BLaER1 (cell line): ENCODE data around the gene FIGLA.
"Not testable (repeated sequence)": the region's sequence is repeated elsewhere in the genome, so short reads cannot be mapped to it uniquely, and the experiment has no call there.

Source experiments
- H3K27ac ChIP-seq: shearing (Covaris generic); formaldehyde crosslinking; 2 replicates; pipeline ENCODE4 v1.8.1; 2022
- H3K27me3 ChIP-seq: shearing (Covaris generic); formaldehyde crosslinking; 2 replicates; pipeline ENCODE4 v1.8.1; 2022
- H3K36me3 ChIP-seq: shearing (Covaris generic); formaldehyde crosslinking; 2 replicates; pipeline ENCODE4 v1.8.1; 2022
- H3K4me1 ChIP-seq: shearing (Covaris generic); formaldehyde crosslinking; 2 replicates; pipeline ENCODE4 v1.8.1; 2022
- H3K4me2 ChIP-seq: shearing (Covaris generic); formaldehyde crosslinking; 2 replicates; pipeline ENCODE4 v1.8.1; 2022
- H3K4me3 ChIP-seq: shearing (Covaris generic); formaldehyde crosslinking; 2 replicates; pipeline ENCODE4 v1.8.1; 2022
- H3K9ac ChIP-seq: shearing (Covaris generic); formaldehyde crosslinking; 2 replicates; pipeline ENCODE4 v1.8.1; 2022
- H3K9me3 ChIP-seq: shearing (Covaris generic); formaldehyde crosslinking; 2 replicates; pipeline ENCODE4 v1.8.1; 2022
- H4K20me1 ChIP-seq: shearing (Covaris generic); formaldehyde crosslinking; 2 replicates; pipeline ENCODE4 v1.8.1; 2022
- Cebpa-rat ChIP-seq: shearing (Covaris generic); IDR thresholded peaks from 2 replicates; pipeline ENCODE4 v1.8.1; 2022

FIGLA gene

GRCh38 chr2:70748002-70748784 is 42.2 kb downstream of the FIGLA start:
- TF ChIP-seq Cebpa-rat = no peak
- Histone ChIP-seq H3K27me3 (no peaks in the 10 kb centered on the region), H3K9me3 (peaks cover 21% of the 10 kb centered on the region), H3K36me3 (peaks cover 25% of the 10 kb centered on the region), H4K20me1 (peaks cover 50% of the 10 kb centered on the region), H3K9ac (no peak overlapping the region), H3K4me3 (no peak overlapping the region), H3K4me1 (peaks cover 39% of the 10 kb centered on the region), H3K4me2 (peak overlapping the region; percentile 39), H3K27ac (no peak overlapping the region)

GRCh38 chr2:70747284-70747683 is 43.2 kb downstream of the FIGLA start:
- Histone ChIP-seq H3K4me2 (no peak overlapping the region), H3K4me1 (peaks cover 39% of the 10 kb centered on the region), H3K4me3 (no peak overlapping the region), H3K9ac (no peak overlapping the region), H3K36me3 (peaks cover 25% of the 10 kb centered on the region), H3K9me3 (peaks cover 21% of the 10 kb centered on the region), H3K27ac (no peak overlapping the region), H4K20me1 (peaks cover 50% of the 10 kb centered on the region), H3K27me3 (no peaks in the 10 kb centered on the region)
- no peak for TF ChIP-seq Cebpa-rat

- Histone ChIP-seq H3K9ac (no peak overlapping the region), H3K9me3 (peaks cover 22% of the 10 kb centered on the region), H3K27me3 (no peaks in the 10 kb centered on the region), H3K4me1 (peaks cover 39% of the 10 kb centered on the region), H3K4me3 (no peak overlapping the region), H4K20me1 (peaks cover 42% of the 10 kb centered on the region), H3K36me3 (peaks cover 30% of the 10 kb centered on the region), H3K4me2 (peak overlapping the region; percentile 4; the same call in 1 of the 2 replicates), H3K27ac (no peak overlapping the region)
- no peak for TF ChIP-seq Cebpa-rat
Measured at GRCh38 chr2:70746094-70746974, 44.1 kb downstream of the FIGLA start.

GRCh38 chr2:70745276-70745825 is 45.1 kb downstream of the FIGLA start:
- no peak for TF ChIP-seq Cebpa-rat
- Histone ChIP-seq H3K4me1 (peaks cover 39% of the 10 kb centered on the region), H3K4me3 (no peak overlapping the region), H3K27me3 (no peaks in the 10 kb centered on the region), H3K9me3 (peaks cover 29% of the 10 kb centered on the region), H3K9ac (no peak overlapping the region), H3K27ac (no peak overlapping the region), H4K20me1 (peaks cover 42% of the 10 kb centered on the region), H3K4me2 (no peak overlapping the region), H3K36me3 (peaks cover 35% of the 10 kb centered on the region)

- Histone ChIP-seq H4K20me1 (peaks cover 42% of the 10 kb centered on the region), H3K27me3 (no peaks in the 10 kb centered on the region), H3K9me3 (peaks cover 28% of the 10 kb centered on the region), H3K36me3 (peaks cover 29% of the 10 kb centered on the region), H3K27ac (no peak overlapping the region), H3K4me1 (peaks cover 36% of the 10 kb centered on the region), H3K4me2 (no peak overlapping the region), H3K4me3 (no peak overlapping the region), H3K9ac (no peak overlapping the region)
- TF ChIP-seq Cebpa-rat = no peak
Measured at GRCh38 chr2:70744397-70744796, 46.0 kb downstream of the FIGLA start.

- H3K4me1 ChIP-seq = peaks cover 35% of the 10 kb centered on the region
- H3K27ac ChIP-seq = no peak overlapping the region
- H3K4me3 ChIP-seq = no peak overlapping the region
- no peak overlapping the region for H3K9ac ChIP-seq
- peaks cover 46% of the 10 kb centered on the region for H4K20me1 ChIP-seq
- no peak overlapping the region for H3K4me2 ChIP-seq
- H3K27me3 ChIP-seq = no peaks in the 10 kb centered on the region
- no peak for TF ChIP-seq Cebpa-rat
- peaks cover 25% of the 10 kb centered on the region for H3K36me3 ChIP-seq
- peaks cover 25% of the 10 kb centered on the region for H3K9me3 ChIP-seq
Measured at GRCh38 chr2:70743677-70744076, 46.8 kb downstream of the FIGLA start.

GRCh38 chr2:70743068-70743467 is 47.4 kb downstream of the FIGLA start:
- Histone ChIP-seq H4K20me1 (peaks cover 44% of the 10 kb centered on the region), H3K9ac (no peak overlapping the region), H3K4me3 (no peak overlapping the region), H3K27me3 (no peaks in the 10 kb centered on the region), H3K36me3 (peaks cover 25% of the 10 kb centered on the region), H3K4me1 (peaks cover 33% of the 10 kb centered on the region), H3K4me2 (no peak overlapping the region), H3K27ac (no peak overlapping the region), H3K9me3 (peaks cover 25% of the 10 kb centered on the region)
- no peak for TF ChIP-seq Cebpa-rat

GRCh38 chr2:70739492-70739891 is 51.0 kb downstream of the FIGLA start:
- peaks cover 21% of the 10 kb centered on the region for H3K36me3 ChIP-seq
- not testable (repeated sequence) for H3K9ac ChIP-seq, H3K27me3 ChIP-seq, H3K4me3 ChIP-seq, H3K27ac ChIP-seq
- H3K4me2 ChIP-seq = peak overlapping the region; percentile 27
- peaks cover 46% of the 10 kb centered on the region for H4K20me1 ChIP-seq
- peaks cover 28% of the 10 kb centered on the region for H3K4me1 ChIP-seq
- H3K9me3 ChIP-seq = peaks cover 24% of the 10 kb centered on the region

- Histone ChIP-seq H3K9ac (no peak overlapping the region), H3K4me2 (no peak overlapping the region), H3K9me3 (peaks cover 24% of the 10 kb centered on the region), H3K27ac (no peak overlapping the region), H3K4me1 (peaks cover 42% of the 10 kb centered on the region), H3K27me3 (no peaks in the 10 kb centered on the region), H3K36me3 (peaks cover 18% of the 10 kb centered on the region), H3K4me3 (no peak overlapping the region), H4K20me1 (peaks cover 53% of the 10 kb centered on the region)
- TF ChIP-seq Cebpa-rat = no peak
Measured at GRCh38 chr2:70738159-70738558, 52.3 kb downstream of the FIGLA start.

GRCh38 chr2:70735071-70735470 is 55.4 kb downstream of the FIGLA start:
- Histone ChIP-seq H3K9ac (no peak overlapping the region), H3K4me1 (peaks cover 69% of the 10 kb centered on the region), H3K4me3 (no peak overlapping the region), H3K36me3 (peaks cover 15% of the 10 kb centered on the region), H3K4me2 (peak overlapping the region; percentile 86), H3K27me3 (no peaks in the 10 kb centered on the region), H3K27ac (no peak overlapping the region), H3K9me3 (peaks cover 10% of the 10 kb centered on the region), H4K20me1 (peaks cover 72% of the 10 kb centered on the region)
- no peak for TF ChIP-seq Cebpa-rat
